Stimulated activated CD4-positive, alpha-beta T cell treated with anti-CD3 and anti-CD28 coated beads, TNF-alpha, amount 100 ng/mL, for 4 hours (primary cell): Measurements from ENCODE around the gene CA10.

Experiments
- DNase-seq, 3 experiments: peaks; one replicate each; pipeline ENCODE4 v3.0.0-alpha.2; 2020; ENCODE audit warnings: low read depth in 3 of 3

CA10 gene

GRCh38 chr17:52158450-52159042 is at the start of gene CA10:
CA10 (minus strand) TSS chr17:52158714.
- no peak for DNase-seq

GRCh38 chr17:52207796-52208195 is 49.3 kb upstream of the CA10 start:
- DNase-seq, result no peak

- DNase-seq, result no peak
Observed at GRCh38 chr17:52202520-52203080, 44.1 kb upstream of the CA10 start.

- DNase-seq, result no peak
Observed at GRCh38 chr17:52201767-52202519, 43.4 kb upstream of the CA10 start.

- no peak for DNase-seq
Observed at GRCh38 chr17:52191491-52191890, 33.0 kb upstream of the CA10 start.

GRCh38 chr17:52181782-52182181 is 23.3 kb upstream of the CA10 start:
- DNase-seq, result no peak

- no peak for DNase-seq
Observed at GRCh38 chr17:52178012-52178411, 19.5 kb upstream of the CA10 start.

GRCh38 chr17:52170963-52171572 is 12.6 kb upstream of the CA10 start:
- DNase-seq, result no peak

GRCh38 chr17:52160136-52160567 is 1.6 kb upstream of the CA10 start:
- DNase-seq, result no peak

- no peak for DNase-seq
Observed at GRCh38 chr17:52159246-52160135, 977 bp upstream of the CA10 start.

- DNase-seq, result no peak
Observed at GRCh38 chr17:52157603-52158449, 688 bp downstream of the CA10 start.

GRCh38 chr17:52156576-52157570 is 1.6 kb downstream of the CA10 start:
- no peak for DNase-seq

- DNase-seq, result no peak
Observed at GRCh38 chr17:52155301-52155700, 3.2 kb downstream of the CA10 start.

- no peak for DNase-seq
Observed at GRCh38 chr17:52154466-52154865, 4.0 kb downstream of the CA10 start.

- DNase-seq, result no peak
Observed at GRCh38 chr17:52150935-52151334, 7.6 kb downstream of the CA10 start.

- DNase-seq, result no peak
Observed at GRCh38 chr17:52149626-52150025, 8.9 kb downstream of the CA10 start.

- no peak for DNase-seq
Observed at GRCh38 chr17:52148969-52149351, 9.6 kb downstream of the CA10 start.

- no peak for DNase-seq
Observed at GRCh38 chr17:52148288-52148968, 10.1 kb downstream of the CA10 start.

GRCh38 chr17:52147872-52148271 is 10.6 kb downstream of the CA10 start:
- no peak for DNase-seq
